GM21528 (cell line): Measurements from ENCODE around the gene MPZ.
"Not testable (repeated sequence)": the region's sequence is repeated elsewhere in the genome, so short reads cannot be mapped to it uniquely, and the experiment has no call there.

Experiments used
- ATAC-seq: cut with Tn5 transposase; IDR thresholded peaks from one replicate; pipeline ENCODE4 v1.9.1; 2021; ENCODE audit warnings: mild to moderate bottlenecking, moderate library complexity; ENCODE audit not compliant: unreplicated experiment, low FRiP score

The MPZ gene

GRCh38 chr1:161309868-161310267 lies at the start of gene MPZ:
MPZ (minus strand) TSS chr1:161309968; CDS start chr1:161309905, 63 bp downstream.
- ATAC-seq, result no peak

GRCh38 chr1:161359291-161359690 lies 49.5 kb upstream of the MPZ start:
- ATAC-seq, result no peak

- ATAC-seq, result no peak
These were observed 47.3 kb upstream of the MPZ start for GRCh38 chr1:161357073-161357472.

GRCh38 chr1:161351482-161351881 lies 41.7 kb upstream of the MPZ start:
- ATAC-seq, result no peak

GRCh38 chr1:161350671-161351070 lies 40.9 kb upstream of the MPZ start:
- no peak for ATAC-seq

GRCh38 chr1:161342821-161343220 lies 33.1 kb upstream of the MPZ start:
- ATAC-seq, result no peak

GRCh38 chr1:161342177-161342576 lies 32.4 kb upstream of the MPZ start:
- ATAC-seq, result no peak

- no peak for ATAC-seq
These were observed 26.0 kb upstream of the MPZ start for GRCh38 chr1:161335796-161336195.

- no peak for ATAC-seq
These were observed 23.4 kb upstream of the MPZ start for GRCh38 chr1:161333166-161333565.

GRCh38 chr1:161330346-161330745 lies 20.6 kb upstream of the MPZ start:
- ATAC-seq, result no peak

- no peak for ATAC-seq
These were observed 14.3 kb upstream of the MPZ start for GRCh38 chr1:161324020-161324419.

- not testable (repeated sequence) for ATAC-seq
These were observed 6.3 kb upstream of the MPZ start for GRCh38 chr1:161315841-161316674.

- ATAC-seq, result peak; percentile 90
These were observed 4.6 kb upstream of the MPZ start, which contains the start of gene SDHC for GRCh38 chr1:161314201-161314981. SDHC (plus strand) TSS chr1:161314381; CDS start chr1:161314406, 25 bp downstream.

- peak; percentile 9 for ATAC-seq
These were observed 3.9 kb upstream of the MPZ start for GRCh38 chr1:161313554-161314200.

GRCh38 chr1:161311595-161312181 lies 1.9 kb upstream of the MPZ start:
- ATAC-seq, result no peak

GRCh38 chr1:161307892-161308638 lies 1.7 kb downstream of the MPZ start:
- ATAC-seq, result no peak

GRCh38 chr1:161307230-161307768 lies 2.5 kb downstream of the MPZ start:
- ATAC-seq, result no peak

- peak; percentile 74 for ATAC-seq
These were observed 3.8 kb downstream of the MPZ start for GRCh38 chr1:161305867-161306519.
